HUDEP-2 (cell line): ENCODE results near the gene SERPINB13.
"Not testable (repeated sequence)": the region's sequence is repeated elsewhere in the genome, so short reads cannot be mapped to it uniquely, and the experiment has no call there.

ENCODE experiments used
- DNase-seq, 76 experiments: peaks; one replicate each; lab custom pipeline; 2025; ENCODE audit not compliant: unreplicated experiment in 76 of 76; lab: John Stamatoyannopoulos, UW

Gene SERPINB13

GRCh38 chr18:63588909-63589308, 1.8 kb downstream of the SERPINB13 start:
- no peak for DNase-seq

GRCh38 chr18:63590373-63590772, 3.2 kb downstream of the SERPINB13 start:
- no peak for DNase-seq

GRCh38 chr18:63590966-63591695, 4.0 kb downstream of the SERPINB13 start:
- no peak for DNase-seq

DNA sequence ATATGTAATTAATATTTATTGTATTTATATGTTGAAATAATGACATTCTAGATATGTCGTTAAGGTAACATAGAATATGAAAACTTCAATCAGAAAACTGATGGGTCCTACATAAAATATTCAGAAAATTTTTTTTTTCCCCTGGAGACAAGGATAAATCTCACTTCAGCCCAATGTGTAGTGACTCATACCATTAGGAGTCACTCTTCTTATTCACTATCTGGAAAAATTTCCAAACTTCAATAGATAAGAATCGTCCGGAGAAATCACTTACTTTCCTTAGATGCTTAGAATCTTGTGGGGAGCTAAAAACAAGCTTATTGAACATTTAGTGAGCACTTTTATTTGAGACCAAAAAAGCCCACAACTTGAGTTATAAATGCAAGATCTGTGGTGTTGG, 4.6 kb downstream of the SERPINB13 start:
- DNase-seq, result no peak

DNA sequence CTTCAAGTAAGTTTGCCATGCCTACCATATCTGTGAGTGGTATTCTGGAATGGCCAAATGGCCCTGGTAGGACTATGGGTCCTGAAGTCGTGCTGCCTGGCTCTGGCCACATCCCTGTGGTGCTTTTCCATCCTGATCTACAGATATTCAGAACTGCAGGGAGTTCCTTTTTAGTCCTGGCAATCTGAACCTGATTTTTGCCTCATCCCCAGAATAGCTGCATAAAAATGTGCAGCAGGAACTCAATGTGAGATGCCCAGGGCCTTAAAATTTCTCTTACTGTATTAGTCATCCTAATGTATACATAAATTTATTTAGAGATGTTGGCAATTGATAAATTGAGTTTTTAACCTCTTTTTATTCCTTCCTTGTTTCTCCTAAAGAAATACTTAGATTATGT, 5.3 kb downstream of the SERPINB13 start:
- DNase-seq, result no peak

GRCh38 chr18:63596964-63597363, 9.8 kb downstream of the SERPINB13 start:
- DNase-seq, result no peak

GRCh38 chr18:63603355-63603754, 16.2 kb downstream of the SERPINB13 start:
- no peak for DNase-seq

DNA sequence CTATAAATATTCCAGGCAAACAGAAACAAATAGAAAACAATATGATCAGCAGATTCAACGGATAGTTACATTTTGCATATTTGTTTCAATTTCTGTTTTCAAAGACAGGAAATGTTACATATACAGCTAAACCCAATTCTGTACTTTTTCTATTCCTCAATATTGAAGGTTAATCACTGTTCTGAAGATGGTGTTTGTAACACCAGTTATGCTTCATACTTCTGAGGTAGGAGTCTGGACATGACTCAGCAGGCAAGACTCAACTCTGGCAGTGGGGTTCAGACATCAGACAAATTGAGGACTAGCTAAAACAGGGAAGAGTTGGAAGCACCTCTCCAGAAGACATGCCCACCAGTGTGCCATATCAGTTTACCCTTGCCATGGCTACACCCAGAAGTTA, 16.6 kb downstream of the SERPINB13 start:
- DNase-seq, result no peak

- no peak for DNase-seq
Observed at GRCh38 chr18:63604791-63605567, 17.8 kb downstream of the SERPINB13 start.

DNA sequence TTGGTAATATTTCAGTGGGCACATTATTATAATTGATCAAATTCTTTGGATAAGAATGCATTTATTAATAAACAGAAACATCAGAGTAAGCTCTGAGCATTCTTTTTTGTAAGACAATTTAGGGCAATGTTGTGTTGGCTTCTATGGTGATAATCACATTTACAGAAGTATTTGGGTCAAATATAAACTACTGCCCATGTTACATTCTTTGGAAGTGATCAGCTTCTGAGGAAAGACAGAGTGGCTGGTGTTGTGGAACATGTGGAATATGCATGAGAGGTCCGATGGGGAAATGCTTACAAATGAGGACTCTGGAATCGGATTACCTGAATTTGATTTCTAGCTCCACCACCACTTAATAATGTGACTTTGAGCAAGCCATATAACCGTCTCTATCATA, 19.4 kb downstream of the SERPINB13 start:
- DNase-seq, result no peak

DNA sequence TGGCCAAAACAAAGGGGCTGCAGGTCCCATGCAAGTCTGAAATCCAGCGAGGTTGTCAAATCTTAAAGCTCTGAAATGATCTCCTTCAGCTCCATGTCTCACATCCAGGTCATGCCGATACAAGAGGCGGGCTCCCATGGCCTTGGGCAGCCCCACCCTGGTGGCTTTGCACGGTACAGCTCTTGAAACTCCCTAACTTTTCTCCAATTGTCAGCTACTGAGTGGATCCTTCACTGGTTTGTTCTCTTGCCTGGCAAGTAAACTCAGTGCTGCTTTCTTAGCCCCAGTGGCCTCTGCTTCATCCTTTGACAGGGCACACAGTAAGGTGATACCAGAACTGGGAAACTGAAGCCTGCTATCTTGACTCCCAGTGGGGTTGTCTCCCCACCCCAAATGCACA, 26.3 kb downstream of the SERPINB13 start:
- no peak for DNase-seq

- no peak for DNase-seq
Observed at GRCh38 chr18:63617049-63617914, 30.1 kb downstream of the SERPINB13 start.

- no peak for DNase-seq
Observed at GRCh38 chr18:63617915-63618234, 30.7 kb downstream of the SERPINB13 start.

GRCh38 chr18:63619661-63620060, 32.5 kb downstream of the SERPINB13 start:
- no peak for DNase-seq

GRCh38 chr18:63624863-63625262, 37.7 kb downstream of the SERPINB13 start:
- no peak for DNase-seq

- no peak for DNase-seq
Observed at GRCh38 chr18:63626431-63626830, 39.3 kb downstream of the SERPINB13 start.

- DNase-seq, result no peak
Observed at GRCh38 chr18:63627819-63628218, 40.7 kb downstream of the SERPINB13 start.

DNA sequence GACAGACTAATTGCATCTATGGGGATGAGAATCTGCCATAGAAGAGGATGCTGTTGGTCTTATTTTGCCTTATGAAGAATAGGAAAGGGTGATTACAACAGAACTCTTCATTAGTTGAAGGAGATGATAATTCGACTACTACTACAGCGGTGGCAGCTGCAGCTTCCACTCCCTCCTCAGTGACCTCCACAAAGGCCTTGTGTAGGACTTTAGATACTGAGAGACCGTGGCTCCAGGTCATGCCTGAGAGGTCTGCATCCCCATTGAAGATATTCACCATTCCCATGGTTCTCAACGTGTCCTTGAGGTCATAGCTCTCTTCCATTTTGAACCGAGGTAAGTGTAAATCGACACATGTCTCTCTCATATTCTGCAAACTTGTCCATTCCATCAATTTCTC, 50.6 kb downstream of the SERPINB13 start:
- no peak for DNase-seq

- not testable (repeated sequence) for DNase-seq
Observed at GRCh38 chr18:63641157-63641680, 54.1 kb downstream of the SERPINB13 start.

GRCh38 chr18:63642668-63643356, 55.7 kb downstream of the SERPINB13 start:
- not testable (repeated sequence) for DNase-seq

DNA sequence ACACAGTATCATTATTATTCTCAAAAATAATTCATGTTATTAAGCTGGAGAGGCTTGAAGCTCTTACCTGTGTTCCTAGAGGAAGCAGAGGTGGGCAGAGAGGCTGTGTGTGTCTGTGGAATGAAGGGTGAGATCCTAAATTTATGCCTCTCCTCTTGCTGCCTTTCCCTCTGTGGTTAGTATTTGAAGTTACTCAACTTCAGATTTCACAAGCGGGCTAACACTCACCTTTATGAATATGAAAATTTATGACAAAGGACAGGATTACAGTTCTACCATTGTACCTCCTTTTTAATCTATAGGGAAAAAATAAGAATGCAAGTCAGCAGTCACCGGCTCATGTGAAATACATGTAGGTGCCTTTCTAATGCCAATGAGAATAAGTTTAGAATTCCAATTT, 57.0 kb downstream of the SERPINB13 start, which contains the start of gene SERPINB4:
TSS of gene SERPINB4 (minus strand) at position 115 of the 400 bp plus-strand sequence. CDS start 679 bp downstream, outside the sequence.
- DNase-seq, result not testable (repeated sequence)
